ENCODE measurements around the gene MYO10.

GRCh38 chr5:16791904-16792597 is 144.0 kb downstream of the MYO10 start:
- TF ChIP-seq CTCF (IDR thresholded peaks at IDR 0.05; ENCODE audit: low read depth, low read length) (no peak), EZH2phosphoT487 (IDR thresholded peaks at IDR 0.05; ENCODE audit: low read depth) (no peak)

Data from OCI-LY3 (cell line).